GM23338 (cell line): ENCODE results near the gene KCNJ6. TPM values are rescaled to one million over a fixed set of nuclear protein-coding genes. Genes with fewer than 3 reads are reported as not detected.

ENCODE experiments used
- ATAC-seq: fragments of 200-7000 bp; cut with Tn5 transposase; 3 replicates; pipeline ENCODE4 v1.9.1; 2020
- DNase-seq: peaks from one replicate; pipeline ENCODE4 v3.0.0-alpha.2; 2015; ENCODE audit warnings: low spot score
- H2AFZ ChIP-seq: fragments of 200-600 bp; sonication (generic); 2 replicates; pipeline ENCODE4 v1.8.0; 2016; ENCODE audit warnings: antibody characterized with exemption, mild to moderate bottlenecking, moderate library complexity
- H3F3A ChIP-seq: fragments of 200-600 bp; sonication (generic); replicated peaks from 2 replicates; pipeline ENCODE4 v1.8.0; 2017; ENCODE audit warnings: antibody characterized with exemption, mixed run types, low read depth
- H3K27ac ChIP-seq: fragments of 200-600 bp; sonication (generic); 2 replicates; pipeline ENCODE4 v1.6.1; 2016; ENCODE audit warnings: low read depth
- H3K27me3 ChIP-seq: fragments of 200-600 bp; sonication (generic); 2 replicates; pipeline ENCODE4 v1.8.0; 2016; ENCODE audit warnings: mild to moderate bottlenecking, mixed run types, moderate library complexity; ENCODE audit not compliant: insufficient read depth
- H3K36me3 ChIP-seq: fragments of 200-600 bp; sonication (generic); 2 replicates; pipeline ENCODE4 v1.8.0; 2016; ENCODE audit warnings: mild to moderate bottlenecking; ENCODE audit not compliant: insufficient read depth
- H3K4me1 ChIP-seq: fragments of 200-600 bp; sonication (generic); 2 replicates; pipeline ENCODE4 v1.8.0; 2016; ENCODE audit warnings: mild to moderate bottlenecking, moderate library complexity; ENCODE audit not compliant: insufficient read depth
- H3K4me2 ChIP-seq: fragments of 200-600 bp; sonication (generic); 2 replicates; pipeline ENCODE4 v1.7.1; 2017; ENCODE audit warnings: mixed run types
- H3K4me3 ChIP-seq: fragments of 200-600 bp; sonication (generic); 2 replicates; pipeline ENCODE4 v1.6.1; 2016; ENCODE audit warnings: mixed run types
- H3K79me2 ChIP-seq: fragments of 200-600 bp; sonication (generic); replicated peaks from 2 replicates; pipeline ENCODE4 v1.8.0; 2017; ENCODE audit warnings: mild to moderate bottlenecking; ENCODE audit not compliant: insufficient read depth
- H3K9me2 ChIP-seq: fragments of 200-600 bp; sonication (generic); 2 replicates; pipeline ENCODE4 v1.8.0; 2017; ENCODE audit not compliant: insufficient read depth
- H4K20me1 ChIP-seq: fragments of 200-600 bp; sonication (generic); replicated peaks from 2 replicates; pipeline ENCODE4 v1.8.0; 2017; ENCODE audit warnings: mild to moderate bottlenecking; ENCODE audit not compliant: insufficient read depth
- H3K27ac Mint-ChIP-seq: 2 replicates; pipeline ENCODE4 v1.8.0; 2020; ENCODE audit warnings: inconsistent platforms, mild to moderate bottlenecking, moderate library complexity, mixed read lengths
- H3K27me3 Mint-ChIP-seq: 3 replicates; pipeline ENCODE4 v1.8.0; 2022; ENCODE audit warnings: low read depth, mild to moderate bottlenecking, moderate library complexity, mixed read lengths, inconsistent platforms; ENCODE audit not compliant: insufficient read depth, poor library complexity
- H3K36me3 Mint-ChIP-seq: 3 replicates; pipeline ENCODE4 v1.8.0; 2021; ENCODE audit warnings: low read depth, mild to moderate bottlenecking, inconsistent platforms, moderate library complexity, mixed read lengths
- H3K4me1 Mint-ChIP-seq: 3 replicates; pipeline ENCODE4 v1.8.0; 2020; ENCODE audit warnings: mild to moderate bottlenecking, inconsistent platforms, mixed read lengths
- H3K4me3 Mint-ChIP-seq: 3 replicates; pipeline ENCODE4 v1.8.0; 2021; ENCODE audit warnings: moderate library complexity, mild to moderate bottlenecking, inconsistent platforms, mixed read lengths
- H3K9me3 Mint-ChIP-seq: 3 replicates; pipeline ENCODE4 v1.8.0; 2020; ENCODE audit warnings: moderate library complexity, mild to moderate bottlenecking, inconsistent platforms, mixed read lengths
- CREB1 ChIP-seq: fragments of 250-450 bp; sonication (Bioruptor Pico); IDR thresholded peaks from 2 replicates; pipeline ENCODE4 v1.5.0; 2020; ENCODE audit warnings: low read depth, mild to moderate bottlenecking, moderate library complexity
- CTCF ChIP-seq, 2 experiments: fragments of 200-600 bp in 1 of 2; sonication (generic) in 1 of 2; conservative IDR thresholded peaks; 2 replicates each; pipeline versions ENCODE4 v1.5.1 to v1.6.1; 2016 to 2017; ENCODE audit warnings: antibody characterized with exemption in 2 of 2, low read depth in 2 of 2, mild to moderate bottlenecking in 2 of 2, moderate library complexity in 1 of 2
- ETS1 ChIP-seq: IDR thresholded peaks from 2 replicates; pipeline ENCODE4 v1.6.1; 2016; ENCODE audit warnings: antibody characterized with exemption
- EZH2 ChIP-seq: fragments of 200-600 bp; sonication (generic); IDR thresholded peaks from one replicate; pipeline ENCODE4 v1.8.0; 2017; ENCODE audit warnings: antibody characterized with exemption, mild to moderate bottlenecking, low read depth; ENCODE audit not compliant: unreplicated experiment
- EZH2phosphoT487 ChIP-seq: fragments of 200-600 bp; sonication (generic); IDR thresholded peaks from one replicate; pipeline ENCODE4 v1.8.1; 2018; ENCODE audit warnings: antibody characterized with exemption; ENCODE audit not compliant: unreplicated experiment
- JUNB ChIP-seq: IDR thresholded peaks from one replicate; pipeline ENCODE4 v1.6.1; 2016; ENCODE audit warnings: antibody characterized with exemption; ENCODE audit not compliant: unreplicated experiment
- NANOG ChIP-seq: IDR thresholded peaks from 2 replicates; pipeline ENCODE4 v1.6.1; 2016; ENCODE audit warnings: antibody characterized with exemption, borderline replicate concordance
- POLR2AphosphoS5 ChIP-seq: IDR thresholded peaks from 2 replicates; pipeline ENCODE4 v1.6.1; 2016; ENCODE audit warnings: antibody characterized with exemption, low read depth
- REST ChIP-seq: IDR thresholded peaks from one replicate; pipeline ENCODE4 v1.6.1; 2018; ENCODE audit warnings: antibody characterized with exemption; ENCODE audit not compliant: unreplicated experiment
- STAT1 ChIP-seq: IDR thresholded peaks from one replicate; pipeline ENCODE4 v1.6.1; 2016; ENCODE audit warnings: antibody characterized with exemption; ENCODE audit not compliant: unreplicated experiment
- ZNF114 ChIP-seq: fragments of 250-450 bp; sonication (Bioruptor Pico); IDR thresholded peaks from 2 replicates; pipeline ENCODE4 v1.5.0; 2020; ENCODE audit warnings: mild to moderate bottlenecking, moderate library complexity
- ZNF331 ChIP-seq: fragments of 250-450 bp; sonication (Bioruptor Pico); IDR thresholded peaks from 2 replicates; pipeline ENCODE4 v1.5.0; 2020; ENCODE audit warnings: low read depth, mild to moderate bottlenecking, moderate library complexity
- ZNF462 ChIP-seq: fragments of 250-450 bp; sonication (Bioruptor Pico); IDR thresholded peaks from 2 replicates; pipeline ENCODE4 v1.5.0; 2020; ENCODE audit warnings: mild to moderate bottlenecking, moderate library complexity
- polyA plus RNA-seq: library from polyadenylated mRNA; unstranded; fragments of >200 nt; fragmentation: Nextera tagmentation; extraction: Ambion mirVana; gene quantifications from 2 replicates; pipeline ENCODE4 v1.2.1, GENCODE V29; 2016
- total RNA-seq: library from RNA; depleted of rRNA; stranded (reverse); fragments of >200 nt; shearing (Covaris generic); gene quantifications from 2 replicates; pipeline ENCODE4 v1.2.3, GENCODE V29; 2014

Gene KCNJ6
- total and polyA plus RNA-seq, 2 experiments from 2014 or later = 0.48 to 0.52 TPM

- H3K27ac Mint-ChIP-seq = no peak overlapping the region
- no peaks in the 10 kb centered on the region for H3K79me2 ChIP-seq
- ATAC-seq = no peak
- H2AFZ ChIP-seq = no peak overlapping the region
- H3K36me3 Mint-ChIP-seq = no peaks in the 10 kb centered on the region
- no peaks in the 10 kb centered on the region for H3K9me3 Mint-ChIP-seq
- TF ChIP-seq CREB1 (CRISPR knock-in tag) = no peak
- no peak for TF ChIP-seq POLR2AphosphoS5
- TF ChIP-seq ETS1 = no peak
- TF ChIP-seq EZH2 = no peak
- TF ChIP-seq STAT1 = no peak
- no peak for TF ChIP-seq NANOG
- no peak for TF ChIP-seq REST
- TF ChIP-seq ZNF331 (CRISPR knock-in tag) = no peak
- no peak for TF ChIP-seq EZH2phosphoT487
- no peak for TF ChIP-seq ZNF114 (CRISPR knock-in tag)
- no peak for TF ChIP-seq JUNB
- no peak for TF ChIP-seq CTCF (conservative IDR thresholded peaks at IDR 0.05; ENCODE audit: low read depth in 2 of 2)
- TF ChIP-seq ZNF462 (CRISPR knock-in tag) = no peak
- peaks cover 15% of the 10 kb centered on the region; the same call in 1 of the 2 replicates for H3K9me2 ChIP-seq
- no peaks in the 10 kb centered on the region for H3K27me3 ChIP-seq
- H3F3A ChIP-seq = no peaks in the 10 kb centered on the region
- H4K20me1 ChIP-seq = no peaks in the 10 kb centered on the region; the same call in 1 of the 2 replicates
- no peaks in the 10 kb centered on the region for H3K27me3 Mint-ChIP-seq
- H3K4me1 Mint-ChIP-seq = no peaks in the 10 kb centered on the region
- no peaks in the 10 kb centered on the region for H3K36me3 ChIP-seq
- H3K4me1 ChIP-seq = no peaks in the 10 kb centered on the region
- H3K27ac ChIP-seq = no peak overlapping the region
- H3K4me2 ChIP-seq = no peak overlapping the region
- no peak overlapping the region for H3K4me3 ChIP-seq
- no peak overlapping the region for H3K4me3 Mint-ChIP-seq
- no peak for DNase-seq
These were observed 46.0 kb downstream of the KCNJ6 start for GRCh38 chr21:37870221-37870620.
